Adrenal gland (tissue), 5 donors: Measurements from ENCODE around the gene CCDC85C.

Source experiments
- POLR2A ChIP-seq, 2 donors: fragments of 450-650 bp; IDR thresholded peaks; one replicate each; pipeline ENCODE4 v1.6.1; 2017; ENCODE audit warnings: antibody characterized with exemption in 2 of 2, mild to moderate bottlenecking in 2 of 2, moderate library complexity in 1 of 2
- TF ChIP-seq, protein P1 (sequence below), 6 experiments: fragments of 450-650 bp in 4 of 6; fragments of 200-600 bp in 2 of 6; sonication (generic) in 1 of 6; IDR thresholded peaks; 1 replicate in 5 of 6; 2 replicates in 1 of 6; pipeline versions ENCODE4 v1.5.1 to v1.8.0; 2016 to 2021; ENCODE audit warnings: antibody characterized with exemption in 6 of 6, mild to moderate bottlenecking in 2 of 6, moderate library complexity in 1 of 6
- donor health status: DM: no; HTN: no; CAD: no.

DNA sequence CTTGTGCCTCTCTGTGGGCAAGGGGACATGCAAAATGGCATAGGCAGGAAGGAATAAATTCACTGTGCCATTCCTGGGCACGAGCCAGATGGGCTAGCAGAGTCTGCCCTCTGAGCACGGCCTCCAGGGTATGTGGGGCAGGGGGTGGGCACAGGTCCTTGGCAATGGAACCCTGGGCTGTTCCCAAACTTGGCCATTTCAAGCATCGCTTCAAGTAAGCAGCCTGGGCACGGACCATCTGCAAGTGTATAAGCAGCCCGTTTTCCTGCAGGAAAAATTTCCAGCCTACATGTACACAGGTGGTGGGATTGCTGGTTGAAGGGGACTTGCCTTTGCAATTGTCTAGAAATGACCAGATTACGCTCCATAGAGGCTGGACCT is 40.3 kb downstream of the CCDC85C start:
- TF ChIP-seq, protein P1, sequence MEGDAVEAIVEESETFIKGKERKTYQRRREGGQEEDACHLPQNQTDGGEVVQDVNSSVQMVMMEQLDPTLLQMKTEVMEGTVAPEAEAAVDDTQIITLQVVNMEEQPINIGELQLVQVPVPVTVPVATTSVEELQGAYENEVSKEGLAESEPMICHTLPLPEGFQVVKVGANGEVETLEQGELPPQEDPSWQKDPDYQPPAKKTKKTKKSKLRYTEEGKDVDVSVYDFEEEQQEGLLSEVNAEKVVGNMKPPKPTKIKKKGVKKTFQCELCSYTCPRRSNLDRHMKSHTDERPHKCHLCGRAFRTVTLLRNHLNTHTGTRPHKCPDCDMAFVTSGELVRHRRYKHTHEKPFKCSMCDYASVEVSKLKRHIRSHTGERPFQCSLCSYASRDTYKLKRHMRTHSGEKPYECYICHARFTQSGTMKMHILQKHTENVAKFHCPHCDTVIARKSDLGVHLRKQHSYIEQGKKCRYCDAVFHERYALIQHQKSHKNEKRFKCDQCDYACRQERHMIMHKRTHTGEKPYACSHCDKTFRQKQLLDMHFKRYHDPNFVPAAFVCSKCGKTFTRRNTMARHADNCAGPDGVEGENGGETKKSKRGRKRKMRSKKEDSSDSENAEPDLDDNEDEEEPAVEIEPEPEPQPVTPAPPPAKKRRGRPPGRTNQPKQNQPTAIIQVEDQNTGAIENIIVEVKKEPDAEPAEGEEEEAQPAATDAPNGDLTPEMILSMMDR (IDR thresholded peaks at IDR 0.05), result no peak
- no peak for TF ChIP-seq POLR2A (IDR thresholded peaks at IDR 0.05)
